Chondrocyte (in vitro differentiated cells): ENCODE data around the gene RC3H1. TPM values are rescaled to one million over a fixed set of nuclear protein-coding genes. Genes with fewer than 3 reads are reported as not detected.

ENCODE experiments used
- DNase-seq: peaks from one replicate; pipeline ENCODE4 v3.0.0; 2021; ENCODE audit warnings: mixed read lengths, low spot score
- H3K27ac Mint-ChIP-seq: one replicate; pipeline ENCODE4 v1.8.0; 2021; ENCODE audit warnings: mild to moderate bottlenecking, moderate library complexity, mixed read lengths; ENCODE audit not compliant: unreplicated experiment
- H3K27me3 Mint-ChIP-seq: 2 replicates; pipeline ENCODE4 v1.8.0; 2021; ENCODE audit warnings: low read depth, mixed read lengths
- H3K36me3 Mint-ChIP-seq: 2 replicates; pipeline ENCODE4 v1.8.0; 2021; ENCODE audit warnings: low read depth, mixed read lengths
- H3K4me1 Mint-ChIP-seq: 2 replicates; pipeline ENCODE4 v1.8.0; 2021; ENCODE audit warnings: low read depth, mild to moderate bottlenecking, mixed read lengths
- H3K4me3 Mint-ChIP-seq: one replicate; pipeline ENCODE4 v1.8.0; 2021; ENCODE audit warnings: mild to moderate bottlenecking, moderate library complexity, mixed read lengths; ENCODE audit not compliant: unreplicated experiment
- H3K9me3 Mint-ChIP-seq: 2 replicates; pipeline ENCODE4 v1.8.0; 2021; ENCODE audit warnings: low read depth, mixed read lengths
- CTCF ChIP-seq: fragments of 200-600 bp; sonication (generic); IDR thresholded peaks from 2 replicates; pipeline ENCODE4 v1.5.0; 2021; ENCODE audit warnings: antibody characterized with exemption, mild to moderate bottlenecking, moderate library complexity
- total RNA-seq: library from RNA; stranded (reverse); gene quantifications from 3 replicates; pipeline ENCODE4 v1.2.1, GENCODE V29; 2021

The RC3H1 gene
- total RNA-seq, 1 donor from 2014 or later = 24.7 TPM

- Mint-ChIP-seq H3K27ac (no peak overlapping the region), H3K27me3 (no peaks in the 10 kb centered on the region), H3K9me3 (no peaks in the 10 kb centered on the region), H3K36me3 (peaks cover 18% of the 10 kb centered on the region), H3K4me1 (no peaks in the 10 kb centered on the region), H3K4me3 (no peak overlapping the region)
- no peak for TF ChIP-seq CTCF
- no peak for DNase-seq
Measured at GRCh38 chr1:173884701-173885100, 137.5 kb downstream of the RC3H1 start.

Other genes starting within 250 kb of the RC3H1 start
- gene DARS2, start 197.7 kb downstream of the RC3H1 start, total RNA-seq = 9.5 to 12.7 TPM (median 9.5 TPM) in 3 replicates
- gene CENPL, start 197.5 kb downstream of the RC3H1 start, total RNA-seq = 8.2 to 10.9 TPM (median 9.6 TPM) in 3 replicates
- gene GAS5, start 154.4 kb downstream of the RC3H1 start, total RNA-seq = 190 to 340 TPM (median 307 TPM) in 3 replicates
- gene ZBTB37, start 154.0 kb downstream of the RC3H1 start, total RNA-seq = 11.0 to 13.8 TPM (median 13.7 TPM) in 3 replicates
- gene SERPINC1, start 105.0 kb downstream of the RC3H1 start, total RNA-seq = 0.22 to 0.51 TPM in 2 of 3 replicates, not detected in the other
- gene RABGAP1L, start 137.2 kb upstream of the RC3H1 start, total RNA-seq = 27.1 to 31.7 TPM (median 28.3 TPM) in 3 replicates